K562 (cell line): Measurements from ENCODE around the gene MDM4. TPM values are rescaled to one million over a fixed set of nuclear protein-coding genes. Genes with fewer than 3 reads are reported as not detected.

Experiments used
- ATF7 ChIP-seq: fragments of 450-650 bp; IDR thresholded peaks from 2 replicates; pipeline ENCODE4 v1.7.1; 2014; ENCODE audit warnings: mild to moderate bottlenecking, moderate library complexity
- CTBP1 ChIP-seq: fragments of 450-650 bp; IDR thresholded peaks from 2 replicates; pipeline ENCODE4 v1.6.1; 2016; ENCODE audit warnings: borderline replicate concordance
- DACH1 ChIP-seq: fragments of 450-650 bp; IDR thresholded peaks from 2 replicates; pipeline ENCODE4 v1.6.1; 2018; ENCODE audit not compliant: partially characterized antibody
- GATAD2A ChIP-seq: fragments of 450-650 bp; IDR thresholded peaks from 2 replicates; pipeline ENCODE4 v1.6.1; 2017
- HDAC2 ChIP-seq: fragments of 450-650 bp; IDR thresholded peaks from 2 replicates; pipeline ENCODE4 v1.6.1; 2016; ENCODE audit warnings: mild to moderate bottlenecking
- HDAC3 ChIP-seq: fragments of 450-650 bp; IDR thresholded peaks from 2 replicates; pipeline ENCODE4 v1.6.1; 2018; ENCODE audit warnings: borderline replicate concordance, mild to moderate bottlenecking, moderate library complexity; ENCODE audit not compliant: partially characterized antibody
- ID3 ChIP-seq, 2 experiments: fragments of 250-450 bp in 1 of 2; fragments of 450-650 bp in 1 of 2; sonication (Bioruptor Pico) in 1 of 2; IDR thresholded peaks; 2 replicates each; pipeline versions ENCODE4 v1.6.1 to v1.8.0; 2016 to 2021; ENCODE audit warnings: mild to moderate bottlenecking in 2 of 2, moderate library complexity in 2 of 2, missing compliant biosample characterization in 1 of 2, missing genetic modification characterization in 1 of 2
- ILK ChIP-seq: fragments of 450-650 bp; IDR thresholded peaks from 2 replicates; pipeline ENCODE4 v1.6.1; 2016; ENCODE audit warnings: missing genetic modification characterization, low read depth, mild to moderate bottlenecking, missing compliant biosample characterization, moderate library complexity, borderline replicate concordance
- IRF9 ChIP-seq: fragments of 450-650 bp; IDR thresholded peaks from 2 replicates; pipeline ENCODE4 v1.6.1; 2016; ENCODE audit warnings: missing biosample characterization, missing genetic modification characterization
- MITF ChIP-seq: IDR thresholded peaks from 2 replicates; pipeline ENCODE4 v1.6.1; 2014; ENCODE audit warnings: antibody characterized with exemption
- PHF8 ChIP-seq: fragments of 200-600 bp; sonication (generic); IDR thresholded peaks from 2 replicates; pipeline ENCODE4 v1.6.1; 2012; ENCODE audit warnings: mixed run types, mild to moderate bottlenecking, inconsistent platforms, low read length, moderate library complexity, borderline replicate concordance
- SP1 ChIP-seq: sonication (generic); formaldehyde crosslinking; IDR thresholded peaks from 2 replicates; pipeline ENCODE4 v1.8.1; 2022; ENCODE audit warnings: mild to moderate bottlenecking, missing genetic modification reagents
- TBP ChIP-seq: optimal IDR thresholded peaks from 2 replicates; pipeline ENCODE3; 2011; ENCODE audit warnings: low read depth, low read length, improper control_type of control experiment
- TEAD1 ChIP-seq, 2 experiments: fragments of 450-650 bp in 1 of 2; sonication (generic) in 1 of 2; formaldehyde crosslinking; IDR thresholded peaks; 2 replicates each; pipeline versions ENCODE4 v1.4.0 to v1.8.0; 2020 to 2022; ENCODE audit warnings: mild to moderate bottlenecking in 2 of 2, missing genetic modification reagents in 1 of 2
- TEAD2 ChIP-seq: fragments of 450-650 bp; IDR thresholded peaks from 2 replicates; pipeline ENCODE4 v1.6.1; 2016; ENCODE audit warnings: missing genetic modification characterization, control low read depth, missing compliant biosample characterization
- ZBTB11 ChIP-seq, 3 experiments: fragments of 200-800 bp in 1 of 3; fragments of 250-450 bp in 1 of 3; fragments of 450-650 bp in 1 of 3; sonication (Bioruptor Pico) in 1 of 3; sonication (Bioruptor generic) in 1 of 3; formaldehyde crosslinking in 1 of 3; IDR thresholded peaks; 2 replicates each; pipeline versions ENCODE4 v1.6.1 to v1.8.0; 2016 to 2022; ENCODE audit warnings: mild to moderate bottlenecking in 2 of 3, missing genetic modification characterization in 2 of 3, missing compliant biosample characterization in 1 of 3, moderate library complexity in 1 of 3
- ZEB2 ChIP-seq: fragments of 450-650 bp; IDR thresholded peaks from 2 replicates; pipeline ENCODE4 v1.6.1; 2016
- ZNF395 ChIP-seq: fragments of 200-800 bp; sonication (Bioruptor generic); IDR thresholded peaks from 2 replicates; pipeline ENCODE4 v1.6.1; 2017; ENCODE audit warnings: missing genetic modification characterization, missing compliant biosample characterization
- polyA plus RNA-seq, 8 experiments: library from polyadenylated mRNA; depleted of rRNA in 4 of 8; stranded (reverse) in 5 of 8; unstranded in 3 of 8; fragments of >200 nt; fragmentation: Nextera tagmentation in 2 of 8; fragmentation: Illumina TruSeq in 1 of 8; extraction: Ambion mirVana in 2 of 8; extraction: Trizol in 1 of 8; gene quantifications; 2 replicates each; pipeline versions ENCODE4 v1.2.1 to v1.2.3, GENCODE V29; 2011 to 2014; ENCODE audit warnings: inconsistent platforms in 1 of 8, missing spikeins in 1 of 8
- total RNA-seq, 7 experiments: library from RNA; depleted of rRNA in 6 of 7; stranded (reverse); fragments of >200 nt in 6 of 7; fragmentation: Illumina TruSeq in 2 of 7; extraction: Trizol in 2 of 7; gene quantifications; 2 replicates each; pipeline versions ENCODE4 v1.2.1 to v1.2.3, GENCODE V29; 2011 to 2021; ENCODE audit warnings: low replicate concordance in 1 of 7

The MDM4 gene
- total and polyA plus RNA-seq, 9 of the 15 experiments (the other 6 are each of a cell fraction or from before 2014, with no cell fraction given), result 3.3 to 61.7 (median 21.2) TPM

GRCh38 chr1:204565617-204566582 is 49.7 kb downstream of the MDM4 start (continued):
- TF ChIP-seq ZEB2, result peak; percentile 98
- peak; percentile 94; the same call in 1 of the 2 replicates for TF ChIP-seq GATAD2A
- peak; percentile 92 for TF ChIP-seq TEAD2 (tag)
- peak; percentile 37 for TF ChIP-seq HDAC3
- peak; percentile 44 for TF ChIP-seq DACH1
- TF ChIP-seq SP1 (CRISPR knock-in tag), result peak; percentile 29; the same call in 1 of the 2 replicates
- peak; percentile 61; the same call in 1 of the 2 replicates for TF ChIP-seq ZNF395
- no peak for TF ChIP-seq ID3 (CRISPR knock-in tag; IDR thresholded peaks at IDR 0.05)
- peak; percentile 21; the same call in 1 of the 2 replicates for TF ChIP-seq ID3 (tag; IDR thresholded peaks at IDR 0.05)
- no peak for TF ChIP-seq ILK
- peak; percentile 99 for TF ChIP-seq CTBP1
- peak; percentile 65; the same call in 1 of the 2 replicates for TF ChIP-seq MITF
- TF ChIP-seq ATF7, result peak; percentile 86
- 0 out of 2 replicates have a peak, but pooled peaks have one; percentile 27 for TF ChIP-seq IRF9
- TF ChIP-seq HDAC2, result peak; percentile 97
- peak; percentile 7 for TF ChIP-seq TBP
- TF ChIP-seq TEAD1 (CRISPR knock-in tag; IDR thresholded peaks at IDR 0.05), result peak; percentile 85 to 89
- TF ChIP-seq PHF8, result no peak
- TF ChIP-seq ZBTB11 (CRISPR knock-in tag; IDR thresholded peaks at IDR 0.05), result no peak
